PC-9 (cell line): ENCODE results near the gene ARL2. TPM values are rescaled to one million over a fixed set of nuclear protein-coding genes. Genes with fewer than 3 reads are reported as not detected.

Experiments
- BruUV-seq: library from RNA; stranded (reverse); fragments of 400-500 nt; replicated peaks from 2 replicates; lab custom pipeline; 2021; lab: Mats Ljungman, UMichigan
- CTCF ChIA-PET: fragments of 300-600 bp; sonication (Branson Sonifier 250); formaldehyde crosslinking; loops from one replicate; lab custom pipeline; 2022; ENCODE audit warnings: antibody characterized with exemption; lab: Charles Lee
- POLR2A ChIA-PET: fragments of 300-600 bp; sonication (Branson Sonifier 250); formaldehyde crosslinking; loops from one replicate; lab custom pipeline; 2022; ENCODE audit warnings: antibody characterized with exemption; ENCODE audit not compliant: unreplicated experiment; lab: Charles Lee
- DNase-seq, 2 experiments: peaks; one replicate each; pipeline versions ENCODE4 v3.0.0 to v3.0.0-alpha.2; 2015 to 2022; ENCODE audit warnings: mixed read lengths in 1 of 2
- H2AFZ ChIP-seq: fragments of 200-600 bp; sonication (generic); 2 replicates; pipeline ENCODE4 v1.8.1; 2017; ENCODE audit warnings: antibody characterized with exemption
- H3F3A ChIP-seq: fragments of 200-600 bp; sonication (generic); 2 replicates; pipeline ENCODE4 v1.8.1; 2017; ENCODE audit warnings: antibody characterized with exemption, mild to moderate bottlenecking, low read depth; ENCODE audit not compliant: insufficient read depth
- H3K27ac ChIP-seq: fragments of 200-600 bp; sonication (generic); 2 replicates; pipeline ENCODE4 v1.6.1; 2016; ENCODE audit warnings: mixed run types
- H3K27me3 ChIP-seq: fragments of 200-600 bp; sonication (generic); 2 replicates; pipeline ENCODE4 v1.6.1; 2016; ENCODE audit warnings: low read depth, mixed run types; ENCODE audit not compliant: insufficient read depth
- H3K36me3 ChIP-seq: fragments of 200-600 bp; sonication (generic); 2 replicates; pipeline ENCODE4 v1.6.1; 2016; ENCODE audit warnings: low read depth, mixed run types
- H3K4me1 ChIP-seq: fragments of 200-600 bp; sonication (generic); replicated peaks from 2 replicates; pipeline ENCODE4 v1.6.1; 2016; ENCODE audit warnings: mixed run types; ENCODE audit not compliant: insufficient read depth
- H3K4me2 ChIP-seq: fragments of 200-600 bp; sonication (generic); 2 replicates; pipeline ENCODE4 v1.6.1; 2017; ENCODE audit warnings: mixed run types
- H3K4me3 ChIP-seq: fragments of 200-600 bp; sonication (generic); 2 replicates; pipeline ENCODE4 v1.6.1; 2016; ENCODE audit warnings: mixed run types
- H3K79me2 ChIP-seq: fragments of 200-600 bp; sonication (generic); 2 replicates; pipeline ENCODE4 v1.6.1; 2017; ENCODE audit warnings: low read depth, mixed run types
- H3K9me2 ChIP-seq: fragments of 200-600 bp; sonication (generic); 2 replicates; pipeline ENCODE4 v1.8.1; 2017; ENCODE audit warnings: mild to moderate bottlenecking; ENCODE audit not compliant: insufficient read depth
- H3K9me3 ChIP-seq: fragments of 200-600 bp; sonication (generic); 2 replicates; pipeline ENCODE4 v1.8.1; 2016; ENCODE audit warnings: low read depth; ENCODE audit not compliant: insufficient read depth
- H4K20me1 ChIP-seq: fragments of 200-600 bp; sonication (generic); 2 replicates; pipeline ENCODE4 v1.8.1; 2017; ENCODE audit not compliant: insufficient read depth
- CTCF ChIP-seq: fragments of 200-600 bp; sonication (generic); conservative IDR thresholded peaks from 2 replicates; pipeline ENCODE4 v1.6.1; 2017; ENCODE audit warnings: mixed run types, antibody characterized with exemption, mild to moderate bottlenecking, moderate library complexity
- EZH2 ChIP-seq: fragments of 200-600 bp; sonication (generic); IDR thresholded peaks from 2 replicates; pipeline ENCODE4 v1.8.0; 2017; ENCODE audit warnings: antibody characterized with exemption, low read depth
- intact Hi-C: fragments of 100-400 bp; cut with micrococcal nuclease; formaldehyde crosslinking; loops from one replicate; pipeline ENCODE4 v1.10.0; 2022; ENCODE audit not compliant: unreplicated experiment
- total RNA-seq: library from RNA; stranded (reverse); gene quantifications from 2 replicates; pipeline ENCODE4 v1.2.3, GENCODE V29; 2021

The ARL2 gene
- total RNA-seq, 1 experiment from 2014 or later = 97.5 TPM

GRCh38 chr11:65027213-65028067 is 13.5 kb downstream of the ARL2 start, which contains the start of gene SNX15:
Gene SNX15 (plus strand): TSS chr11:65027439. CDS start chr11:65027538, 99 bp downstream.
- Histone ChIP-seq H3K4me3 (peak within 1 kb of the TSS; percentile 64), H3K4me2 (peak within 1 kb of the TSS; percentile 86), H3F3A (no peaks in the 10 kb centered on the region; the same call in 1 of the 2 replicates), H3K27me3 (no peaks in the 10 kb centered on the region), H3K9me2 (no peaks in the 10 kb centered on the region), H3K9me3 (no peaks in the 10 kb centered on the region), H3K27ac (peak within 1 kb of the TSS; percentile 36), H2AFZ (peak within 1 kb of the TSS; percentile 82), H3K36me3 (no peaks in the 10 kb centered on the region), H3K79me2 (no peaks in the 10 kb centered on the region), H3K4me1 (peaks cover 9% of the 10 kb centered on the region), H4K20me1 (no peaks in the 10 kb centered on the region)
- ChIA-PET CTCF (interaction anchor here (0.6 to 1.6 kb wide), 4 partner anchors 10 to 179 kb away, joined by 3 to 5 read pairs (median 4); partner anchors contain the start of gene ARL2), POLR2A (interaction anchor here (0.6 kb wide), 2 partner anchors 13 to 155 kb away, joined by 4 to 5 read pairs; partner anchors contain the start of gene ARL2)
- no TSS peak for BruUV-seq
- TF ChIP-seq EZH2 (no peak), CTCF (peak; percentile 94)
- intact Hi-C loops = loop anchor here (1.0 to 5.0 kb wide), 5 partner anchors 89 to 180 kb away; partner anchors contain the start of genes ATG2A, CAPN1, PPP2R5B and ZNHIT2
- peak; percentile 90 to 95 for DNase-seq

- ChIA-PET CTCF (no interaction called here), POLR2A (no interaction called here)
- Histone ChIP-seq H3K4me2 (no peak overlapping the region), H3K4me3 (no peak overlapping the region), H3K27me3 (no peaks in the 10 kb centered on the region), H3K4me1 (peaks cover 9% of the 10 kb centered on the region), H3K27ac (no peak overlapping the region), H3K79me2 (no peaks in the 10 kb centered on the region), H3K36me3 (no peaks in the 10 kb centered on the region), H3F3A (peaks cover 8% of the 10 kb centered on the region; the same call in 1 of the 2 replicates), H3K9me3 (no peaks in the 10 kb centered on the region), H2AFZ (no peak overlapping the region), H3K9me2 (no peaks in the 10 kb centered on the region), H4K20me1 (no peaks in the 10 kb centered on the region)
- TF ChIP-seq EZH2 (no peak), CTCF (no peak)
- intact Hi-C loops = no loop called here
- DNase-seq = no peak
- BruUV-seq = no TSS peak
Measured at GRCh38 chr11:65032216-65032615, 18.3 kb downstream of the ARL2 start.

DNA sequence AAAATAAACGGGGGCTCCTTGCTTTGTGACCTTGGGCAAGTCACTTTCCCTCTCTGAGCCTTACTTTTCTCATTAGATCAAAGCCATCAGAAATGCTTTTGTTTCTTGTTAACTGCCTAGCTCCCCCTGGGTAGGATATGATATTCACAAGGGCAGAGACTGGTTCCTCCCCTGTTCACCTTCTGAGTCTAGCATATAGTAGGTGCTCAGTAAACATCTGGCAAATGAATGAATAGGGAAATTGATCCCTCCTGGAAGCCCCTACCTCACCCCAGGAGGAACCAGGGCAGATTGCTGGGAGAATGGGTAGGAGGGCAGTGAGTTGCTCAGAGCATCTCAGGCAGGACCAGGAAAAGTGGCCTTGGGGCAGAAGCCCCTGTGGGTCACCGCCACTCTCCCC is 20.5 kb downstream of the ARL2 start:
- Histone ChIP-seq H3K36me3 (no peaks in the 10 kb centered on the region), H3K27ac (no peak overlapping the region), H3K4me1 (no peaks in the 10 kb centered on the region), H3K9me3 (no peaks in the 10 kb centered on the region), H2AFZ (no peak overlapping the region), H3F3A (peaks cover 8% of the 10 kb centered on the region; the same call in 1 of the 2 replicates), H3K79me2 (no peaks in the 10 kb centered on the region), H3K4me3 (no peak overlapping the region), H4K20me1 (no peaks in the 10 kb centered on the region), H3K9me2 (no peaks in the 10 kb centered on the region), H3K27me3 (no peaks in the 10 kb centered on the region), H3K4me2 (no peak overlapping the region)
- DNase-seq = no peak
- TF ChIP-seq EZH2 = no peak
- no peak for TF ChIP-seq CTCF
- BruUV-seq = no TSS peak
- ChIA-PET CTCF (no interaction called here), POLR2A (no interaction called here)
- intact Hi-C loops = no loop called here
